ENCODE results near the gene SASH3. TPM values are rescaled to one million over a fixed set of nuclear protein-coding genes. Genes with fewer than 3 reads are reported as not detected.

Gene SASH3
- polyA plus RNA-seq, 1 of the 3 experiments (the other 2 are of a cell fraction), result not detected

DNA sequence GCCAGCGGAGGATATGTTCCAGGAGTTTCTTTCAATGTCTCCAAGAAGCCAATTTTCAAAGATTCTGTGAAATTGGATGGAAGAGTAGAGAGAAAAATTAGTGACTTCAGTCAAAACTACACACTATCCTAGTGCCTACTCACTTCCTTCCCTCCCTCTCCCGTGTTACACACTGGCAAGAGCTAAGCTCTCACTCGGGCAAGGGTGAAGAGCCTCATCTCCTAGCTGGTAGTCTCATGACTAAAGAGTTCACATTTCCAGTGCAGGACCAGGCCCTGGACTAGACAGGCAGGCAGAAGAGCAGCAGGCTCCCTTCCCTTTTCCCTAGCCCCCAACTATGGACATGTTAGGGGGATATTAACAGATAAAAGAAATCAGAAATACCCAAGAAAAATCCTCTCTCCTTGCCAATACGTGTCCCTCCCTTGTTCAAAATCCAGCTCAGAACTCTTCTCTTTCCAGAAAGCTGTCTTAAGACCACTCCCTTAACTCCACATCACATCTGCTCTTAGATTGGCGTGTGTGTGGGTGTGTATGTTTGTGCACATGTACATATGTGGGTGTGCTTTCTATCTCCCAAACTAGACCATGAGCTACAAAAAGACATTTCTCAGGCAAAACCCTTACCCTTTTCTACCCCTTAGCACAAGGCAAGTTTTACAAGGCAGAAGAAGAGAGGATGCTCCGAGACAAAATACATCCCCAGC, 34.1 kb downstream of the SASH3 start:
- no peak overlapping the region for H3K4me2 ChIP-seq
- peaks cover 11% of the 10 kb centered on the region; the same call in 1 of the 2 replicates for H3K27me3 ChIP-seq (ENCODE audit: insufficient read depth)
- WGBS (ENCODE audit: low lambda C conversion rate), result 46% methylated on average over 6 of the region's 6 CpGs
- H3K79me2 ChIP-seq (ENCODE audit: insufficient read depth), result no peaks in the 10 kb centered on the region
- H3K9ac ChIP-seq, result no peak overlapping the region
- no peaks in the 10 kb centered on the region for H3K9me3 ChIP-seq
- POLR2A ChIA-PET, result no interaction called here
- H3K4me1 ChIP-seq (ENCODE audit: control insufficient read depth in 1 of 2, insufficient read depth in 2 of 2, low read depth in 1 of 2, low read length in 1 of 2), result no peaks in the 10 kb centered on the region
- H3K27ac ChIP-seq (ENCODE audit: low read depth in 2 of 2, low read length in 1 of 2), result no peak overlapping the region
- H2AFZ ChIP-seq (ENCODE audit: low read depth), result no peak overlapping the region
- CTCF ChIA-PET, result interaction anchor here (2.6 kb wide), 1 partner anchor 10 kb away, joined by 9 read pairs; no protein-coding TSS in a partner anchor
- H3F3A ChIP-seq (replicated peaks; ENCODE audit: insufficient read depth), result no peaks in the 10 kb centered on the region
- DNase-seq, result no peak
- TF ChIP-seq RXRA (IDR thresholded peaks at IDR 0.05; ENCODE audit: borderline replicate concordance, low read depth), result no peak
- TF ChIP-seq, protein P1, sequence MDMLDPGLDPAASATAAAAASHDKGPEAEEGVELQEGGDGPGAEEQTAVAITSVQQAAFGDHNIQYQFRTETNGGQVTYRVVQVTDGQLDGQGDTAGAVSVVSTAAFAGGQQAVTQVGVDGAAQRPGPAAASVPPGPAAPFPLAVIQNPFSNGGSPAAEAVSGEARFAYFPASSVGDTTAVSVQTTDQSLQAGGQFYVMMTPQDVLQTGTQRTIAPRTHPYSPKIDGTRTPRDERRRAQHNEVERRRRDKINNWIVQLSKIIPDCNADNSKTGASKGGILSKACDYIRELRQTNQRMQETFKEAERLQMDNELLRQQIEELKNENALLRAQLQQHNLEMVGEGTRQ (IDR thresholded peaks at IDR 0.05; ENCODE audit: borderline replicate concordance, low read depth, low read length), result no peak
- no peak for TF ChIP-seq EP300 (IDR thresholded peaks at IDR 0.05; ENCODE audit: borderline replicate concordance in 1 of 2, low read depth in 1 of 2, low read length in 1 of 2)
- TF ChIP-seq TCF12 (IDR thresholded peaks at IDR 0.05), result no peak
- TF ChIP-seq GATA2 (CRISPR knock-in tag; IDR thresholded peaks at IDR 0.05), result no peak
- TF ChIP-seq FOXM1 (IDR thresholded peaks at IDR 0.05; ENCODE audit: low read depth), result no peak
- H3K9me2 ChIP-seq, result no peaks in the 10 kb centered on the region
- H4K20me1 ChIP-seq (ENCODE audit: insufficient read depth), result no peaks in the 10 kb centered on the region
- H3K4me3 ChIP-seq (ENCODE audit: low read depth in 2 of 2, low read length in 1 of 2), result no peak overlapping the region
- peaks cover 0 to 5% of the 10 kb centered on the region in 2 experiments for H3K36me3 ChIP-seq (replicated peaks in 1 of 2; ENCODE audit: control insufficient read depth in 1 of 2, insufficient read depth in 2 of 2, low read length in 1 of 2)

DNA sequence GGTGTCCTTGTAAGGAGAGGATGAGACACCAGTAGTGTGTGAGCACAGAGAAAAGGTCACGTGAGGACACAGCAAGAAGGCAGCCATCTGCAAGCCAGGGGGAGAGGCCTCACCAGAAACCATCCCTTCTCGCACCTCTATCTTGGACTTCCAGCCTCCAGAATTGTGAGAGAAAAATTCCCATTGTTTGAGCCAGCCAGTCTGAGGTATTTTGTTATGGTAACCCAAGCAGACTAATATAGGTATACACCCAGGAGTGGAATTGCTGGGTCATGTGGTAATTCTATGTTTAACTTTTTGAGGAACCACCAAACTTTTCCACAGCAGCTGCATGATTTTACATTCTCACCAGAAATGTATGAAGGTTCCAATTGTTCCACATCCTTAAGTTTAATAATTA, 38.4 kb downstream of the SASH3 start:
- H2AFZ ChIP-seq (ENCODE audit: low read depth), result no peak overlapping the region
- peaks cover 0 to under 1% of the 10 kb centered on the region in 2 experiments for H3K36me3 ChIP-seq (replicated peaks in 1 of 2; ENCODE audit: control insufficient read depth in 1 of 2, insufficient read depth in 2 of 2, low read length in 1 of 2)
- 42% methylated on average over 2 of the region's 2 CpGs for WGBS (ENCODE audit: low lambda C conversion rate)
- no peaks in the 10 kb centered on the region for H3K79me2 ChIP-seq (ENCODE audit: insufficient read depth)
- H3K4me1 ChIP-seq (ENCODE audit: control insufficient read depth in 1 of 2, insufficient read depth in 2 of 2, low read depth in 1 of 2, low read length in 1 of 2), result no peaks in the 10 kb centered on the region
- no peaks in the 10 kb centered on the region for H3K9me3 ChIP-seq
- H3F3A ChIP-seq (replicated peaks; ENCODE audit: insufficient read depth), result no peaks in the 10 kb centered on the region
- H3K4me3 ChIP-seq (ENCODE audit: low read depth in 2 of 2, low read length in 1 of 2), result no peak overlapping the region
- no peaks in the 10 kb centered on the region for H3K9me2 ChIP-seq
- TF ChIP-seq EP300 (IDR thresholded peaks at IDR 0.05; ENCODE audit: borderline replicate concordance in 1 of 2, low read depth in 1 of 2, low read length in 1 of 2) (no peak), TEAD4 (IDR thresholded peaks at IDR 0.05; ENCODE audit: borderline replicate concordance, insufficient read depth) (no peak), EZH2phosphoT487 (IDR thresholded peaks at IDR 0.05; ENCODE audit: borderline replicate concordance, low read depth) (no peak), FOSL2 (IDR thresholded peaks at IDR 0.05; ENCODE audit: borderline replicate concordance, low read depth) (no peak), MEF2A (IDR thresholded peaks at IDR 0.05; ENCODE audit: borderline replicate concordance, low read depth) (no peak), ELF1 (IDR thresholded peaks at IDR 0.05) (no peak), FOXJ3 (CRISPR knock-in tag; IDR thresholded peaks at IDR 0.05) (no peak), TAF1 (IDR thresholded peaks at IDR 0.05; ENCODE audit: borderline replicate concordance, low read depth, low read length) (no peak), GATA2 (CRISPR knock-in tag; IDR thresholded peaks at IDR 0.05) (no peak), CHD2 (IDR thresholded peaks at IDR 0.05; ENCODE audit: low read length, partially characterized antibody) (no peak), RCOR1 (IDR thresholded peaks at IDR 0.05; ENCODE audit: low read length) (no peak)
- TF ChIP-seq, protein P2, sequence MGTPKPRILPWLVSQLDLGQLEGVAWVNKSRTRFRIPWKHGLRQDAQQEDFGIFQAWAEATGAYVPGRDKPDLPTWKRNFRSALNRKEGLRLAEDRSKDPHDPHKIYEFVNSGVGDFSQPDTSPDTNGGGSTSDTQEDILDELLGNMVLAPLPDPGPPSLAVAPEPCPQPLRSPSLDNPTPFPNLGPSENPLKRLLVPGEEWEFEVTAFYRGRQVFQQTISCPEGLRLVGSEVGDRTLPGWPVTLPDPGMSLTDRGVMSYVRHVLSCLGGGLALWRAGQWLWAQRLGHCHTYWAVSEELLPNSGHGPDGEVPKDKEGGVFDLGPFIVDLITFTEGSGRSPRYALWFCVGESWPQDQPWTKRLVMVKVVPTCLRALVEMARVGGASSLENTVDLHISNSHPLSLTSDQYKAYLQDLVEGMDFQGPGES (IDR thresholded peaks at IDR 0.05; ENCODE audit: low read depth, low read length), result no peak
- TF ChIP-seq, protein P3, sequence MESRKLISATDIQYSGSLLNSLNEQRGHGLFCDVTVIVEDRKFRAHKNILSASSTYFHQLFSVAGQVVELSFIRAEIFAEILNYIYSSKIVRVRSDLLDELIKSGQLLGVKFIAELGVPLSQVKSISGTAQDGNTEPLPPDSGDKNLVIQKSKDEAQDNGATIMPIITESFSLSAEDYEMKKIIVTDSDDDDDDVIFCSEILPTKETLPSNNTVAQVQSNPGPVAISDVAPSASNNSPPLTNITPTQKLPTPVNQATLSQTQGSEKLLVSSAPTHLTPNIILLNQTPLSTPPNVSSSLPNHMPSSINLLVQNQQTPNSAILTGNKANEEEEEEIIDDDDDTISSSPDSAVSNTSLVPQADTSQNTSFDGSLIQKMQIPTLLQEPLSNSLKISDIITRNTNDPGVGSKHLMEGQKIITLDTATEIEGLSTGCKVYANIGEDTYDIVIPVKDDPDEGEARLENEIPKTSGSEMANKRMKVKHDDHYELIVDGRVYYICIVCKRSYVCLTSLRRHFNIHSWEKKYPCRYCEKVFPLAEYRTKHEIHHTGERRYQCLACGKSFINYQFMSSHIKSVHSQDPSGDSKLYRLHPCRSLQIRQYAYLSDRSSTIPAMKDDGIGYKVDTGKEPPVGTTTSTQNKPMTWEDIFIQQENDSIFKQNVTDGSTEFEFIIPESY (IDR thresholded peaks at IDR 0.05; ENCODE audit: borderline replicate concordance, low read depth), result no peak
- no peak for DNase-seq
- POLR2A ChIA-PET, result no interaction called here
- no peak overlapping the region for H3K4me2 ChIP-seq
- peaks cover 11% of the 10 kb centered on the region; the same call in 1 of the 2 replicates for H3K27me3 ChIP-seq (ENCODE audit: insufficient read depth)
- CTCF ChIA-PET, result interaction anchor here (1.4 kb wide), 1 partner anchor 181 kb away, joined by 3 read pairs; no protein-coding TSS in a partner anchor
- no peak overlapping the region for H3K9ac ChIP-seq
- H4K20me1 ChIP-seq (ENCODE audit: insufficient read depth), result no peaks in the 10 kb centered on the region
- H3K27ac ChIP-seq (ENCODE audit: low read depth in 2 of 2, low read length in 1 of 2), result no peak overlapping the region
